Ectodermal cell (in vitro differentiated cells): ENCODE data around the gene FAM193A.
"Not testable (repeated sequence)": the region's sequence is repeated elsewhere in the genome, so short reads cannot be mapped to it uniquely, and the experiment has no call there.

Source experiments
- H3K27ac ChIP-seq: 2 replicates; pipeline ENCODE4 v1.7.0; 2013; ENCODE audit warnings: mild to moderate bottlenecking, low read depth, low read length; ENCODE audit not compliant: insufficient read depth, poor library complexity, severe bottlenecking
- H3K27me3 ChIP-seq: 2 replicates; pipeline ENCODE4 v1.7.0; 2013; ENCODE audit warnings: mild to moderate bottlenecking, low read length; ENCODE audit not compliant: insufficient read depth, control insufficient read depth, poor library complexity, severe bottlenecking
- H3K36me3 ChIP-seq: one replicate; pipeline ENCODE4 v1.7.0; 2013; ENCODE audit warnings: low read length; ENCODE audit not compliant: control insufficient read depth, insufficient read depth
- H3K4me1 ChIP-seq: one replicate; pipeline ENCODE4 v1.7.0; 2013; ENCODE audit warnings: low read length; ENCODE audit not compliant: control insufficient read depth, insufficient read depth
- H3K4me3 ChIP-seq: 2 replicates; pipeline ENCODE4 v1.7.0; 2013; ENCODE audit warnings: low read depth, low read length, control low read depth; ENCODE audit not compliant: insufficient read depth
- H3K9me3 ChIP-seq: 2 replicates; pipeline ENCODE4 v1.7.0; 2013; ENCODE audit warnings: mild to moderate bottlenecking, low read length, moderate library complexity; ENCODE audit not compliant: control insufficient read depth
- WGBS, 2 experiments: methylation state at CpG; one replicate each; pipeline ENCODE4 v1.1.7; 2013; ENCODE audit warnings: missing lambda C conversion rate in 2 of 2; 5-methylcytosine and 5-hydroxymethylcytosine counted together

FAM193A gene

GRCh38 chr4:2546961-2547691 lies 10.7 kb downstream of the FAM193A start:
- H3K9me3 ChIP-seq, H3K27me3 ChIP-seq, H3K36me3 ChIP-seq, H3K27ac ChIP-seq, H3K4me3 ChIP-seq, H3K4me1 ChIP-seq: not testable (repeated sequence)
- 94% methylated on average over 15 of the region's 16 CpGs for WGBS, 2 experiments

GRCh38 chr4:2551118-2551517 lies 14.7 kb downstream of the FAM193A start:
- Histone ChIP-seq H3K9me3 (no peaks in the 10 kb centered on the region), H3K4me3 (no peak overlapping the region), H3K27me3 (no peaks in the 10 kb centered on the region), H3K36me3 (no peaks in the 10 kb centered on the region), H3K27ac (no peak overlapping the region), H3K4me1 (no peaks in the 10 kb centered on the region)

DNA sequence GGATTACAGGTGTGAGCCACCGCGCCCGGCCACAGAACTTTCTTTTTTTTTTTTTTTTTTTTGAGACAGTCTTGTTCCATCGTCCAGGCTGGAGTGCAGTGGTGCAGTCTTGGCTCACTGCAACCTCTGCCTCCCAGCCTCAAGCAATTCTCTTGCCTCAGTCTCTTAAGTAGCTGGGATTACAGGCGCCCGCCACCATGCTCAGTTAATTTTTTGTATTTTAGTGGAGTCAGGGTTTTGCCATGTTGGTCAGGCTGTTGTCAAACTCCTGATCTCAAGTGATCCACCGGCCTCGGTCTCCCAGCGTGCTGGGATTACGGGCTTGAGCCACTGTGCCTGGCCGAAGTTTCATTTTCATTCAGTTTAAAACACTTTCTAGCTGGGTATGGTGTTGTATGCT lies 16.4 kb downstream of the FAM193A start:
- Histone ChIP-seq H3K4me1 (no peaks in the 10 kb centered on the region), H3K4me3 (no peak overlapping the region), H3K27me3 (no peaks in the 10 kb centered on the region), H3K27ac (no peak overlapping the region), H3K36me3 (no peaks in the 10 kb centered on the region), H3K9me3 (no peaks in the 10 kb centered on the region)
- WGBS, 2 experiments: 90 to 93% methylated on average over 11 of the region's 11 CpGs

GRCh38 chr4:2558301-2558700 lies 21.9 kb downstream of the FAM193A start:
- Histone ChIP-seq H3K27ac (no peak overlapping the region), H3K36me3 (no peaks in the 10 kb centered on the region), H3K9me3 (no peaks in the 10 kb centered on the region), H3K4me3 (no peak overlapping the region), H3K27me3 (no peaks in the 10 kb centered on the region), H3K4me1 (no peaks in the 10 kb centered on the region)
- 90 to 96% methylated on average over 6 of the region's 6 CpGs for WGBS, 2 experiments

- 93 to 96% methylated on average over 12 of the region's 12 CpGs for WGBS, 2 experiments
- no peaks in the 10 kb centered on the region for H3K4me1 ChIP-seq
- H3K36me3 ChIP-seq: no peaks in the 10 kb centered on the region
- H3K4me3 ChIP-seq: no peak overlapping the region
- H3K9me3 ChIP-seq: no peaks in the 10 kb centered on the region
- H3K27me3 ChIP-seq: no peaks in the 10 kb centered on the region
- H3K27ac ChIP-seq: no peak overlapping the region
Measured at GRCh38 chr4:2560167-2560566, 23.7 kb downstream of the FAM193A start.

DNA sequence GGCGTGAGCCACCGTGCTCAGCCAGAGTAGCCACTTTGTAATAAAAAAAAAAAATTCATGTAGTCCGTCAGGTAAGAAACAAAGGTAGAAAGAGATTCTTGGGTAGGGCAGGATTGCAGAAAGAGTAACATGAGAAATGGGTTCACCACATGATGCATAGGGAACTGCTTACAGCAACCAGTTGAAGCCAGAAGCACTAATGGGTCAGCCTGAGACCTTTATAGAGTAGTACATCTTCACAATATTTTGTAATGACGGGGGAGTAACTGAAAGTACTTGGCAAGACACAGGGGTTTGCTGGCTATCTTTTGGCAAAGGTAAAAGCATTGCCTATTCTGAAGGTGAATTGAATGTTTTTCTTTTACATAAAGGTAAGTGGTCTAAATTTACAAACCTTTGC lies 29.1 kb downstream of the FAM193A start:
- no peak overlapping the region for H3K4me3 ChIP-seq
- WGBS, 2 experiments: 92 to 93% methylated on average over 4 of the region's 4 CpGs
- no peaks in the 10 kb centered on the region for H3K36me3 ChIP-seq
- H3K27me3 ChIP-seq: no peaks in the 10 kb centered on the region
- H3K9me3 ChIP-seq: no peaks in the 10 kb centered on the region
- no peak overlapping the region for H3K27ac ChIP-seq
- no peaks in the 10 kb centered on the region for H3K4me1 ChIP-seq

GRCh38 chr4:2570036-2570435 lies 33.6 kb downstream of the FAM193A start:
- no peaks in the 10 kb centered on the region for H3K4me1 ChIP-seq
- H3K4me3 ChIP-seq: no peak overlapping the region
- H3K27me3 ChIP-seq: no peaks in the 10 kb centered on the region
- no peak overlapping the region for H3K27ac ChIP-seq
- 94 to 95% methylated on average over 4 of the region's 4 CpGs for WGBS, 2 experiments
- H3K36me3 ChIP-seq: no peaks in the 10 kb centered on the region
- no peaks in the 10 kb centered on the region for H3K9me3 ChIP-seq

GRCh38 chr4:2570551-2571222 lies 34.2 kb downstream of the FAM193A start:
- no peak overlapping the region for H3K4me3 ChIP-seq
- no peak overlapping the region for H3K27ac ChIP-seq
- no peaks in the 10 kb centered on the region for H3K27me3 ChIP-seq
- no peaks in the 10 kb centered on the region for H3K36me3 ChIP-seq
- WGBS, 2 experiments: 89 to 91% methylated on average over 11 of the region's 11 CpGs
- H3K4me1 ChIP-seq: no peaks in the 10 kb centered on the region
- H3K9me3 ChIP-seq: no peaks in the 10 kb centered on the region

DNA sequence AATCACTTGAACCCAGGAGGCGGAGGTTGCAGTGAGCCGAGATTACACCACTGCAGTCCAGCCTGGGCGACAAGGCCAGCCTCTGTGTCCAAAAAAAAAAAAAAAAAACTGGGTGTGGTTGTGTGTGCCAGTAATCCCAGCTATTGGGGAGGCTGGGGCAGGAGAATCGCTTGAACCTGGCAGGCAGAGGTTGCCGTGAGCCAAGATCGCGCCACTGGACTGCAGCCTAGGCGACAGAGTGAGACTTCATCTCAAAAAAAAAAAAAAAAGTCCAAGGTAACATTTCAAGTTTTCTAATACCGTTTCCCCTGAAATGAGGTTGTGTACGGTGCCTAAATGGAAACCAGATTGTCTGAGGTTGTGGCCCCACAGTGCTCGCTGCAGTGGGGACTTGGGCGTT lies 35.6 kb downstream of the FAM193A start:
- Histone ChIP-seq H3K4me3 (no peak overlapping the region), H3K4me1 (no peaks in the 10 kb centered on the region), H3K27me3 (no peaks in the 10 kb centered on the region), H3K9me3 (no peaks in the 10 kb centered on the region), H3K36me3 (no peaks in the 10 kb centered on the region), H3K27ac (no peak overlapping the region)
- WGBS, 2 experiments: 91 to 95% methylated on average over 12 of the region's 12 CpGs

DNA sequence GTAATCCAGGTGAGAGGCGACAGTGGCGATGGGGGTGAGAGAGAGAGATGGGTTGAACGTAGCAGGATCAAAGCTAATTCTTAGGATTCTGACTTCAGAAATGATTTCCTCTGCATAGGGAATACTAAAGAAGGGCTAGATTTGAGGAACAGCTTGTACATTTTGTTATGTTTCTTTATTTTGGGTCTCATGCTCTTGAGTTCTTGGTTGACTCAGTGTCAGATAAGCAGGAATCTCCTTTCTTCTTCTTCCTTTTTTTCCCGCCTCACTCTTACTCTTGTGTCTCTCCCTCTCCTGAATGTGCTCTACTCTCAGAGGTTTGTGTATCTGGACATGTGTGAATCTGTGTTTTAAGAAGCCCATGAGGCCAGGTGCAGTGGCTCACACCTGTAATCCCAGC lies 36.4 kb downstream of the FAM193A start:
- Histone ChIP-seq H3K4me1 (no peaks in the 10 kb centered on the region), H3K9me3 (no peaks in the 10 kb centered on the region), H3K27me3 (no peaks in the 10 kb centered on the region), H3K4me3 (no peak overlapping the region), H3K27ac (no peak overlapping the region), H3K36me3 (no peaks in the 10 kb centered on the region)
- 91 to 93% methylated on average over 3 to 4 of the region's 4 CpGs for WGBS, 2 experiments
